Activated CD8-positive, alpha-beta memory T cell treated with anti-CD3 and anti-CD28 coated beads for 24 hours (primary cell): ENCODE results near the gene GPD1.

Source experiments
- DNase-seq: peaks from one replicate; pipeline ENCODE4 v3.0.0-alpha.2; 2020

The GPD1 gene

GRCh38 chr12:50103767-50104321 lies at the start of gene GPD1:
Gene GPD1 (plus strand): TSS chr12:50104008. CDS start chr12:50104051, 43 bp downstream.
- no peak for DNase-seq

GRCh38 chr12:50055831-50056638 lies 47.8 kb upstream of the GPD1 start:
- peak; percentile 88 for DNase-seq

DNA sequence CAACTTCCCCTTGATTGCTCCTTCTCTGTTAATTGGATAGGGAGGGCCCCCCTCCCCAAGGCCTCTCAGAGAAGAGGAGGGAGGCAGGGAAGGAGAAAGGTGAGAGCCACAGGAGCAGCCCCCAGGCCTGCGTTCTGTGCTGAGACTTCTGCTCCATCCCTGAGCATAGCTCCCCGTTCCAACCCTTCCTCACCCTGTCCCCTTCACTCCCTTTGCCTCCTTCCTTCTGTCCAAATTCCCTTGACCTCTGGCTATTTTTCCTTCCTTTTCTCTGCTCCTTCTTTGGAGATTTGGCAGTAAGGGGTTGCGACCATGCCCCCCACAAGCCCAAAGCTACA lies 47.2 kb upstream of the GPD1 start:
- DNase-seq = no peak

DNA sequence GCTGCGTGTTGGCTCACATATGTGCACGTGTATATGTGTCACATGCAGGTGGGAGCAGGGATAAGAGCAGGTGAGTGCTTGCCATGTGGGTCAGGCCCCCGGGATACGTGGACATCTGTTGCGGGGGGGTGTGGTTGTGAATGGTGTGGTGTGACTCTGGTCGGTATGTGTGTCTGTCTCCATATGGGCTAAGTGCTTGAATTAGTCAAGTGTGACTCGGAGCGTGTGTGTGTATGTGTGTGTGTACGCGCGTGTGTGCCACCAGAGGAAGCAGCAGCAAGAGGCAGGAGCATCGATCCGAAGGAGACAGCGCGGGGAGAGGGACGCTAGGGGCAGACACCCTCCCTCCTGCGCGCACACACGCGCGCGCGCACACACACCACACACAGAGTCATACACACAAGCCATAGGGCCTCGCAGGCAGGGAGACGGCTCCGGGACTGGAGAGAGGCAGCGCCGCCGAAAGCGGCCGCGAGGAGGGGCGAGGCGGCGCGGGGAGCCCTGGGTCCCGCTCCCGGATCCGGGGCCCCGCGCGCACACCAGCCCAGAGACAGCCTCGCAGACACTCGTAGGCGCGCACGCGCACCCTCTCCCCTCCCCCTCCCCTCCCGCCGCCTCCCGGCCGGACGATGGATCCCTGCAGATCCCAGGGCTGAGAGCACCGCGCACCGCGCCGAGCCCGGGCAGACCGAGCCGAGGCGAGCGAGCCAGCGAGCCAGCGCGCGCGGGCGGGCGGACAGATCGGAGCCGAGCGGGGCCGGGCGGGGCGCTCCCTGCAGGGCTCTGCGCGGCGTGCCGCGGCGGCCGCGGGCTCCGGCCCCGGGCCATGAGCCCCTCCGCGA lies 46.6 kb upstream of the GPD1 start, which contains the start of gene ASIC1:
Gene ASIC1, plus strand, starts transcription at position 597 of the 842 bp plus-strand sequence. CDS start 1,171 bp downstream, outside the sequence.
- peak; percentile 84 for DNase-seq

DNA sequence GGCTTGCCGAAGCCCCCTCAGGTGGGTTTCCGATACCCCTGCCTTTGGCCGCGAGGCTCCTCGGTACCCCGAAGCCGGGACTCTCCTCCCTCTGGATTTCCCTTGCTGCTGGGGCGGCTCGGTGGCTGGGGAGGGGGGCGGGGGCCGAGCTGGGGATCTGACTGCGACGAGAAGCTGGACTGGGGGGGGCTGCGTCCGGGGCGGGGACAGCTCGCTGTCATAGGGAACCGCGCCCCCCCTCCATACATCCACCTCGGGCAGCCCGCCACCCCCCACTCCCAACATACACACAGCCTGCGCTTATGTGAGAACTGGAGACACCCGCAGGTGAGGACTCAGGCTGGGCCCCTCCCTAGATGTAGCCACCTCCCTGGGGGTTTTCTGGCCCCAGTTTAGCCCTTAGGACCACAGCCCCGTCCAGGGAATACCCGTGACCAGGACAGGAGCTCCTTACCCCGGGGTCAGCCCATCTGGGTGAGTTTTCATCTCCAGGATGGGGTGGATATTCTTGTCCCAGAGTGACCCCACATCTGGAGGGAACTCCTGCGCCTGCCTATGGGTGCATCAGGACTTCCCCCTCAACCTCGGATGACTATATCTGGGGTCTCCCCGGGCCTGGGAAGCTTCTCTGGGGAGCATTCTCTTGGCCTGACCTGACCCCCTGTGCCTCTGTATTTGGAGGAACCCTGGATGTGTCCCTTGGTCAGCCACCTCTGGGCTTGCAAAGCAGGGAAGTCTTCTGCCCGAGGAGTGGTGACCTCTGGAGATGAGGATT lies 45.7 kb upstream of the GPD1 start:
- DNase-seq = peak; percentile 73

GRCh38 chr12:50058743-50059312 lies 45.0 kb upstream of the GPD1 start:
- DNase-seq = peak; percentile 69

DNA sequence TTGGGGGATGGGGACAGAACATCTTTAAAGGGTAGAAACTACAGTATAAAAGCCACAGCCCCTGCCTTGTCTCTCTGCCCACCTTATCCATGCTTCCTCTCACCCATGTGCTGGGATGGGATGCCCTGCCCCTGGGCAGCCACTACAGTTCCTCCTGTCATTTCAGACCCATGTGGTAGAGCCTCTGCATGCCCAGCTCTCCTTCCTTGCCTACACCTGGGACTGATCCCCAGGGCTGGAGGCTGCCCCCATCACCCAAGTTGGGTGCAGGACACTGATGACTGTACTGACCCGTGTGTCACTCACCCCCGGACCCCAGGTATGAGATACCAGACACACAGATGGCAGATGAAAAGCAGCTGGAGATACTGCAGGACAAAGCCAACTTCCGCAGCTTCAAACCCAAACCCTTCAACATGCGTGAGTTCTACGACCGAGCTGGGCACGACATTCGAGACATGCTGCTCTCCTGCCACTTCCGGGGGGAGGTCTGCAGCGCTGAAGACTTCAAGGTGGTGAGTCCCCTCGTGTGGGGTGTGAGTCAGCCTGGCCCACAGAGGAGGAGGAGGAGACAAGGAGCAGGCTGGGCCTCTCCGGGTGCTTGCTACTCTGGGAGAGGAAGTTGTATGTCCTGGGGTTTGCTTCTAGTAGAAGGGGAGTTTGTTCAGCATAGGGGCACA lies 44.2 kb upstream of the GPD1 start:
- DNase-seq = peak; percentile 82

DNA sequence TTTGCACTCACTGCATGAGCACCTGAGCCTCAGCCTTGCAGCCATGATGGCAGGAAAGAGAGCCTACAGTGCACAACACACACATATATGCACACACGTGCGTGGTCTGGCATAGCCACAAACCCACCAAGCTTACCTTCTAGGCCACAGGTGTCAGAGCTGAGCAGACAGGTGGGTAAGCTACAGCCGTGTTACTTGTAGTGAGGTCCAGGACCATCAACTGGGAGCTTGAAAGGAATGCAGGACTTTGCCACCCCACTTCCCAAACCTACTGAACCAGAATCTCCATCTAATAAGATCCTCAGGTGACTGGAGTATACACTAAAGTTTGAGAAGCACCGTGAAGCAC lies 43.7 kb upstream of the GPD1 start:
- no peak for DNase-seq

GRCh38 chr12:50061171-50061570 lies 42.6 kb upstream of the GPD1 start:
- DNase-seq = no peak

- no peak for DNase-seq
Measured at GRCh38 chr12:50061946-50062686, 41.7 kb upstream of the GPD1 start.

- no peak for DNase-seq
Measured at GRCh38 chr12:50062728-50063460, 40.9 kb upstream of the GPD1 start.

DNA sequence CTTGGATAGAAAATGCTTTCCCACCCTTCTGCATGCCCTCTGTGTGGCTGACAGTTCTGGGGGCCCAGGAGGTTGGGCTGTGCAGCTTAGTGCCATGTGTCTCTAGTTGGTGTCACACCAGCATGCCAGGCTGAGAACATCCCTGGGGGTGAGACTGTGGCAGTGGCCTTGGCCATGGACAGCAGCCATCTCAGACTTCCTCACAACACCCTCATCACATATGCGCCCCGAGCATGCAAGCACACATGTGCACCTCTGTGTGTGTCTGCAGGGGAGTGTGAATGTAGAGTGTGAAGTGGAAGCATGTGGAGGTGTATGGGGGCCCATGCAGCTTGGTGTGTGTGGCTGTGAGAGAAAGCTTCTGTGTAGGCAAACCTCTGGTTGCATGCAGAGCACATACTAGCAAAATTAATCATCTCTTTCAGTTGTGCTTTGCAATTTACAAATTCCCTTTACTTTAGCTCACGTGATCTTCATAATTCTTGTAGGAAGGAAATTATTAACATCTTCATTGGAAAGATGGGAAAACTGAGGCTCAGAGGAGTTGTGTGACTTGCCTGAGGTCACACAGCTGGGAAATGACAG lies 38.0 kb upstream of the GPD1 start:
- DNase-seq = no peak

DNA sequence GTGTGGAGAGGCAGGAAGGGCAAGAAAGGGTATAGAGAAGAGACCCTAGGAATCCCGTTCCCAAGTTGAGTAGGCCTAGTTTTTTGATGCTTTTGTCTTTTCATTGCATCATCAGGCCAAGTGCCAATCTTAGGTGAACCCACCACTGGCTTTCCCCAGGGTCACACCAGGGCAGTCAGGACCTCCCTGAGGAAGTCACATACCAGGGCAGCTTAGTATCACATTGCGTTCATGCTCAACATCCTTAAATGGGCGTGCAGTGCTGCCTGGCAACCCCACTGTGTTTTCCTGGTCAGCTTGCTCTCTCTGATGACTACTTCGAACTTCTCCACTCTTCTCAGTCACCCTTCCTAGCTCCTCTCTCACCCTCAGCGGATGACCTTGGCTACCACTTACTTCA lies 37.4 kb upstream of the GPD1 start:
- no peak for DNase-seq

DNA sequence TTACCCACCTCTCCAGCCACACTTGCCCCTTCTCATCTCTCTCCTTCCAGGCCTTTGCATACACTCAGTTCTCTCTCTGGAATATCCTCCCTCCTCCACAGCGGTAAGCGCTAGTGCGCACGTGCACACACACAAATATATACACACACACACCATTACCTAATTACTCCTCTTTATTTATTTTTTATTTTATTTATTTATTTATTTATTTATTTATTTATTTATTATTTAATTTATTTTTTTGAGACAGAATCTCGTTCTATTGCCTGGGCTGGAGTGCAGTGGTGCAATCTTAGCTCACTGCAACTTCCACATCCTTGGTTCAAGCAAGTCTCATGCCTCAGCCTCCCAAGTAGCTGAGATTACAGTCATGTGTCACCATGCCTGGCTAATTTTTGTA lies 34.7 kb upstream of the GPD1 start:
- no peak for DNase-seq

GRCh38 chr12:50069539-50069938 lies 34.3 kb upstream of the GPD1 start:
- no peak for DNase-seq

- peak; percentile 85 for DNase-seq
Measured at GRCh38 chr12:50070314-50071060, 33.3 kb upstream of the GPD1 start.

DNA sequence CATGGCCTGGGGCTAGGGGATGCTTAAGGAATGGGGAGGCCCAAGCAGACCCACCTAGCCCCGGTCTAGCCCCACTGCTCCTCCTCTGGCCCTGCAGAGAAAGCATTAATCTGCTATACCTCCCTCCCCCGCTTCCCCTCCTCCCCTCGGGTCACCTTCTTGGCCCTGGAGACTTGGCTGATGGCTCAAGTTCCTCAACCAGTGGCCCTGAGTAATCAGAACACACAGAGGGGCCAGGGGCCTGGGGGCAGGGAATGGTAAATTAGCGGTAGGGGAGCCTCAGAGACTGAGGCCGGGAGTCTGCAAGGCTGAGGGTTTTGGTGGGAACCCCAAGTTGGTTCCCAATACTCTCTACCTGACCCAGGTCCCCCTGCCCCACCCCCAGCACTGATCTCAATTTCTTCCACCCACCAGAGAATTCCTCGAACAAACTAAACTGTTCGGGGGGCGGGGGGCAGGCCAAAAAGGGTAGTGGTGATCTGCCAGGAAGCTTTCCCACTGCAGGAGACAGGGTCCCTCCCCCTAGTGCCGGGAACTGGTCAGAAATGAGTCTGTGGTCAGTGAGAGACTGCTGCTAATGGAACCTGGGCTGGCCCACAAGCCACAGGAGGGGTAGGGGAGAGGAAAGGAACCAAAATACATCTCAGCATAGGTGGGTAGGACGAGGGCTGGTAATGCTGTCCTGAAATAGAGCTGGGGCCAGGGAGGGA lies 31.5 kb upstream of the GPD1 start:
- DNase-seq = no peak

DNA sequence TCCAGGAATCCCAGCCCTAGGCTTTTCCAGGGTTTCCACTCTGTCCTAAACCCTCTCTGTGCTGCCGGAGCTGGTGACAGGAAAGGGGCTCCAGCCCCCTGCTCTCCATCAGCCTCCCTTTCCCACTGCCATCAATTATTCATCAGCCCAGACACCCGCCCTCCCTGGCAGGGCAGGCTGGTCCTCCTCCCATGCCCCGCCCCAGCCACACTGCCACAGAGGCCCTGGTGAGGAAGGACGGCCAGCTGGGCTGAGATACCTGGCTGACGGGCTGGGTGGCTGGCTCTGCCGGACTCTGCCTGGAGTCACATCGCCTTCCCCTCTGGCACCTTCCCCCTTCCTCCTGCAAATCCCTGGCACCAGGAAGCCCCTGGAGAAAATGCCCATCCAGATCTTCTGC lies 30.6 kb upstream of the GPD1 start:
- no peak for DNase-seq

GRCh38 chr12:50073712-50074111 lies 30.1 kb upstream of the GPD1 start:
- DNase-seq = no peak
